HG02852 (cell line): ENCODE measurements around the gene CHST3.
"Not testable (repeated sequence)": the region's sequence is repeated elsewhere in the genome, so short reads cannot be mapped to it uniquely, and the experiment has no call there.

Source experiments
- ATAC-seq: cut with Tn5 transposase; IDR thresholded peaks from one replicate; pipeline ENCODE4 v1.9.1; 2021; ENCODE audit warnings: mild to moderate bottlenecking, moderate library complexity; ENCODE audit not compliant: unreplicated experiment

CHST3 gene

DNA sequence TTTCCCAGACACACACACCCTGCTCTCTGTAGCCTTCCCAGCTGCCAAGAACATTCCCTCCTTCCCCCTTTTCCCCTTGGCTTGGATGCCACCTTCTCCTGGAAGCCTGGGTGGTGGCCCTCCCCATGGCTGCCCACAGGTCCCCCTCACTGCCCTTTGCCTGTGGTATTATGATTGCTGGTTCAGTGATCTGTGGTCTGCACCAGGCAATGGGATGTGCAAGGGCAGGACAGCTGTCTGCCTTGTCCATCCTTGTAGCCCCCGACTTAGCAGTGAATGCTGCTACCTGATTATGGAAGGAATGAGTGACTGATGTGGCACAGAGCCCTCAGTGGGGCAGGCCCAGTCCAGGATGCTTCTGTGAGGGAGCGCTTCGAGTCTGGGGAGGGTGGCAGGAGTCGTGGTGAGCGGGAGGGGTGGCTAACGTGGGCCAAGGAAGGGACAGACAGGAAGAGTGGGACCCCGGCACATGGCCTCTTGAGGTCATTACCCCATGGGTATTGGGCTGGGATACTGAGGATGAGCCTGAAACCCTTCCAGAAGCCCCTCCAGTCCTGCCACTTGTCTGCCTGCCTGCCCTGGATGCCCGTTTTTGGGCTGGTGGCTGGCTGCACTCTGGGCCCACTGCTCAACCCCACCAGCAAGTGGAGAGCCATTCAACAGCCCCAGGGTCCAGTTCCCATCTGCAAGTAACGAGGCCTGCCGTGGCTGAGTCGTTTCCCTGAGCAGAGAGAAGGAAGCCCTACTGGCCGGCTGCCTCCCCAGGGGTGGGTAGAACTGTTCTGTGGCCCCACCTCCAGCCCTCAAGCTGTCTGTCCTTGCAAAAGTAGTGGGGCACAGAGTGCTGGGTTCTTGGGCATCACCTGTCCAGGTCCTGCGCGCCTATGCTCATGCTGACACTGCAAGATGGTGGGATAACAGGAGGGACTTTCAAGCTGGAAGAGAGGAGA is 8.8 kb downstream of the CHST3 start:
- no peak for ATAC-seq

DNA sequence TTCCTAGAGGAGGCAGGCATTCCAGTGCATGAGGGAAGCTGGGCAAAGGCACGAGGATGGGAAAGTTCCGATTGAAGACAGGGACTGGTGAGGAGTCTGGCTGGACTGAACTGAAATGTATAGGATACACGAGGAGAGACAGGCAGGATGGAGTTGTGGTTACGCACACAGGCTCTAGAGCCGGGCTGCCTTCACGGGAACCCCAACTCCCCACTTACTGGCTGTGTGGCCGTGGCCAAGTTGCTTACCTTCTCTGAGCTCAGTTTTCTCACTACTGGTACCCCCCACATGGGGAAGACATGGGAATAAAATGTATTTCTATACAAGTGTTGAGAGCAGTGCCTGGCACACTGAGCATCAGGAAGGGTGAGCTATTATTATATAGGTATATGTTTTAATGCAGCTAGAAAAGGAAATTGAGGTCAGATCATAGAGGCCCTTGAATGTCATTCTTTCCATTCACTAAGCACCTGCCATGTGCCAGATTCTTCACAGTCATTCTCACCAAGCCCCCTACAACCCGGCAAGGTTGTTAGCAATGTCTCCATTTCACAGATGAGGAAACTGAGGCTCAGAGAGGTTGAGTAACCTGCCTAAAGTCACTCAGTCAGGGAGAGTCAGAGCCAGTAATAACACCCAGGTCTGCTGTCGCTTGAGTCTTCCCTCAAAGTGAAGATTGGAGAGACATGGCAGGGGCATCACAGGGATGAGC is 9.7 kb downstream of the CHST3 start:
- ATAC-seq = no peak

DNA sequence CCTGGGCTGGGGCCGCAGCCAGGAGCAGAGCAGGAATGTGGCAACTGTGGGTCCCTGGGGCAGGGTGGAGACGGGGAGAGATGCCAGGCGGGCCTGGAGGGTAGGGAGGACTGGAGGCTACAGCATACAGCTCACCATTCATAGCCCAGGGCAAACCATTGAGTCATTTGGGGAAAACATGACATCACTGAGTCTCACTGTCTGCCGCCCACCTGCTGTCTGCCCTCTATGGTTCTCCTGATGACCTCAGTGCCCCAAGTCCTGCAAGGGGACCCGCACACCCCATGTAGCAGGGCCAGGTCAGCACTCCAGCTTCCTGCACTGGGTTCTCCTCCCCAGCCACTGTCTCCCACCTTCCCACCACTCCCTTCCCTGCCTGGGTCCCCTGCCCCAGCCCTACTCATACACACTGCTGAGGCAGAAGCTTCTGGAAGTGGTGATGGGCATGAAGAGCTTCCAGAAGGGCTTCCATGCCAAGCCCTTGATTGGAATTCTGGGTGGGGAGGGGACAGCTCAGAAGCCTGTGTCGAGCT is 10.4 kb downstream of the CHST3 start:
- no peak for ATAC-seq

DNA sequence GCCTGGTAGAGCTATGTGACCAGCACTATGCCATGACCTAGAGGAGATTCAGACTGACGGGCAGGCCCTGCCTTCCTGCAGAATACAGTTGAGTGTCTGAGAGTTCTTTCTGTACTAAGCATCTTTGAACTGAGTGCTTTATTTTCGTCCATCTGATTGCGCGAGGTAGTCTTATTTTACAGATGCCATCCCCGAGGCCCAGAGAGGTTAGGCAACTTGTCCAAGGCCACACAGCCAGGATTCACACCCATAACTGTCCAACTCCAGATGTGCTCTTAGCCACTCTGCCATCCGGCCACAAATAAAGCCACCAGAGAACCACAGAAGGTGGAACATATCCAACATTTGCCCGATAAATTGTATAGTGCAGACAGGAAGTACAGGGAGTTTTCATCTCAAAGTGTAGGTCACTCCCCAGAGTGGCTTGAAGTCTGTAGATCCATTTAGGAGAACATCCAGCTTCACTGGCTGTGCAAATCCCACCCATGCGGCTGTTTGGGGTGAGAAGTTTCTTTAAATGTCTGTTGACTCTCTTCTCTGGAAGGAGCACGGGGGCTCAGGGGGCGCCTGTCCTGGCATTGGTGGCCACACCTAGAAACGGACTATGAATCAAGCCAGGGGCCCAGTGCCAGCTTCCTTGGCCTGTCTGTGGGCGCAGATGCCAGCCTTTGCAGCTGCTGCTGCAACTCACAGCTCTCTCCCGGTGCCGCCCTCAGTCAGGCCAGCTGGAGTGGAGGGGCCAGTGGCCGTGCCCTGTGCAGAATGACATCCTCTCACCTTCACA is 11.1 kb downstream of the CHST3 start:
- no peak for ATAC-seq

DNA sequence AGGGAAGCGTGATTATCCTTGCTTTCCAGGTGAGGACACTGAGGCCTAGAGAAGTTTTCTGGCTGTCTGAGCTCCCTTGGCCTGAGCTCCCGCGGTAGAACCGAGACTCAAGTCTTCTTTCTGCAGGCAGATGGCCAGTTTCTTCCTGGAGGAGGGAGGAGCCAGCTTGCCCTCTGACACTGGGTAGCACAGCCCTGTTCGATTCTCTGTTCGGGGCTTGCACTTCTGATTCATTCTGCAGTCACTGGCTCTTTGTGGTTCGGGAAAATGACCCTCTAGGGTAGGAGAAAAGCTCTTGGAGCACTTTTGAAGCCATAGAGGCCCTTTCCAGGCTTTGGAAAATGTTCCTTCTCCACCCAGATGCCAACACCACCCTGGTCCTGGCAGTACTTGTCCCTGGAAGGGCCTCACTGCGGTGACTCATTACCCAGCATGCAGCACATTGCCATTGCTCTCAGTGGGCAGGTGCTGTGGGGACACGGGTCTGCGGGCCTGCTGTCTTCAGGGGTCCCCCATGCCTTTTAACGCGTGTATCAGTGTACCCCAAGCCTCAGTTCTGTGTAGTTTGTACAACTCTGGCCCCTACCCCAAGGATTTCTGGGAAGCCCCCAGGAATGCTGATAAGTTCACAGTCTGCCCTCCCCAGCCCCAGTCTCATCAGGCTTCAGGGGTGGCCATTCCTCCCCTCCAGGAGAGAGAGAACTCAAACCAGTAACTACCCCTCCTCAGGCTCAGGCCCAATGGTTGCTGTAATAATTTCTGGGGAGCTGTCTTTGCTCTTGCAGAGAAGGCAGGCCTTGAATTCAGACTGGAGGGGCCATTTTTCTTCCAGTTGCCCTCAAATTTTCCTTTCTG is 11.9 kb downstream of the CHST3 start:
- ATAC-seq = no peak

DNA sequence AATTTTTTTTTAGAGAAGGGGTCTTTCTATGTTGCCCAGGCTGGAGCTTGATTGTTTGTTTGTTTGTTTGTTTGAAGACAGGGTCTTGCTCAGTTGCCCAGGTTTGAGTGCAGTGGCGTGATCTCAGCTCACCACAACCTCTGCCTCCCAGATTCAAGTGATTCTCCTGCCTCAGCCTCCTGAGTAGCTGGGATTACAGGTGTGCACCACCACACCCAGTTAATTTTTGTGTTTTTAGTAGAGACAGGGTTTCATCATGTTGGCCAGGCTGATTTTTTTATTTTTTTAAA is 13.4 kb downstream of the CHST3 start:
- ATAC-seq = not testable (repeated sequence)

DNA sequence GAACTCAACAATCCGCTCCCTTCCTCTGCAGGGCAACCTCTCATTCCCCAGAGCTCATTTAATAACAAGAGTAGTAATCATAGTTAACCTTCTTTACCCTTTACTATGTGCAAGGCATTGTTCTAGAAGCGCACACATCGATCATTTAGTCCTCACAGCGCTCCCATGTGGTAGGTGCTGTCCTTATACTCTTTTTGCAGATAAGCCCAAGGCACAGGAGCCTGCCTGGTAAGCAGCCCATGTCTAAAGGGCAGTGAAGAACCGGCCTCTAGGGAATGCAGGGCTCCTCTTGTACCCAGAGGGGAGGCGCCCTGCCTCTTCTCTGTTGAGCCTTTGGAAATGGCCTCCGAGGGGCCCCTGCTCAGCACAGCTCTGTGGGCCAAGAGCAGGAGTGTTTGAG is 14.3 kb downstream of the CHST3 start:
- no peak for ATAC-seq

DNA sequence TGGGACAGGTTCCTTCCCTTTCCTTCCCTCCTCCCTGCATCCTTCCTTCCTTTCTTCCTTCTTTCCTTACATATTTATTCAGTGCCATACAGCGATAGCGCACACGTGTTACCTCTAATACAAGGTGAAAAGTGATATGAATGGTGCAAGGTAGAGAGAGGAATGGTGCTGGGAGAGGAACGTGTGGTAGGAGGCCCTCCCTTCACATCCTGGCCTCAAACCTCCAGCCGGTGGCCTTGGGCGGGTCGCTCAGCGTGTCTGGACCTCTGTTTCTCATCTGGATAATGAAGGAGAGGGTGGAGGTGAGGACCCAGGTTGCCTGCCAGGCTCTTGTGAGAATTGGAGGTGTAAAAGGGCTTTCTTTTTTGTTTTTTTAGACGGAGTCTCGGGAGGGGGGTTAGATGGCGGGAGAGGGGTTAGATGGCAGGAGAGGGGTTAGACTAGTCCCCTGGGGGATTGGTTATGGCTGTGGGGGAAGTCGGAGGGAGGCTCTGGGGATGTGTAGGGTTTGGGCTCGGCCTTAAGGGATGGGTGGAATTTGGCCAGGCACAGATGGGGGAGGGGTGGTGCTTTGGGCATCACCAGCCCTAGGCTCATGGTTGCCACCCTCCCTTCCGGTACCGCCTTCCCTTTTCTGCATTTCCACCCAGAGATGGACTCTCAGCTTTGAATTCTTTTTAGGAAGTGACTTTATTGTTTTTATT is 14.9 kb downstream of the CHST3 start:
- ATAC-seq = no peak

DNA sequence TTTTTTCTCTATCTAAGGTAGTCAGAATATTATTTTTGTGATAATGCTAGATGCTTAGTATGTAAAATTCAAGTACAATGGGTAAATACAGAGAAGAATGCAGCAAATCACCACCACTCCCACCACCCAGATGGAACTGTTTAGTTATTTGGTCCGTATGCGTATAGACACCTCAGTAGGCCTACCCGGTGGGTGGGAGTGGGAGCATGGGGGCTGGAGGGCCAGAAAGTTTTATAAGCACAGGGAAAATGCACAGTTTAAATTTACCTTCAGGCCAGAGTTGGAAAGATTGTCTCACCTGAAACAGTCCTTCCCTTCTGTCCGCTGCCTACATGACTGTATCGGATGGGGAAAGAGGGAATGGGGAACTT is 15.5 kb downstream of the CHST3 start:
- no peak for ATAC-seq

DNA sequence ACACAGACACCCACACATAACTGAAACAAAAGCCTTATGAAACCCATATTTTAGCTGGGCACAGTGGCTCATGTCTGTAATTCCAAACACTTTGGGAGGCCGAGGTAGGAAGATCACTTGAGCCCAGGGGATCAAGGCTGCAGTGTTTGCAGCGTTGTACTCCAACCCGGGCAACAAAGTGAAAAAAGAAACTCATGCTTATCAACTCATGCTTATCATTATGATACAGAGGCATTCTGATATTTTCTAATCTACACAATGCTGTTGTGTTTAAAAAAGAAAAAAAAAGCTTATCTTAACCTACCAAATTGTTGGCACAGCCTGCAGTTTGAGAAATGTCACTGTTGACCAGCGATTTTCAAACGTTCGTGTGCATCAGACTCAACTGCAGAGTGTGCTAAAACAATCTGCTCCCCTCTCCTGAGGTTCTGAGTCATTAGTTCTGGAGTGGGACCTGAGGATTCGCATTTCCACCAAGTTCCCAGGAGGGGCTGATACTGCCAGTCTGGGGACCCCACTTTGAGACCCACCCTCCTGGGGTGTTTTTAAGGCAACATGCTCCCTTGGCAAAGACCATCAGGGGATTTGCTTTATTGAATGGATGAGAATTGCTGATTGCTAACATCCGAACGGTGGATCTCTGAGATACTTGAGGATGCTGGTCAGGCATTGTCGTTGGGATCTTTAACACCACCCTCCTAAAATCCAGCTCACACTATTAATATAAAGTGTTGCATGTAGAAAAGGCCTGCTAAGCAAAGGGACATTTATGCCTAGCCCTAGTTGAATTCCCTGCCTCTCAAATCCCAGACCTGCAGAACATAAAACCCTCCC is 16.2 kb downstream of the CHST3 start:
- no peak for ATAC-seq

DNA sequence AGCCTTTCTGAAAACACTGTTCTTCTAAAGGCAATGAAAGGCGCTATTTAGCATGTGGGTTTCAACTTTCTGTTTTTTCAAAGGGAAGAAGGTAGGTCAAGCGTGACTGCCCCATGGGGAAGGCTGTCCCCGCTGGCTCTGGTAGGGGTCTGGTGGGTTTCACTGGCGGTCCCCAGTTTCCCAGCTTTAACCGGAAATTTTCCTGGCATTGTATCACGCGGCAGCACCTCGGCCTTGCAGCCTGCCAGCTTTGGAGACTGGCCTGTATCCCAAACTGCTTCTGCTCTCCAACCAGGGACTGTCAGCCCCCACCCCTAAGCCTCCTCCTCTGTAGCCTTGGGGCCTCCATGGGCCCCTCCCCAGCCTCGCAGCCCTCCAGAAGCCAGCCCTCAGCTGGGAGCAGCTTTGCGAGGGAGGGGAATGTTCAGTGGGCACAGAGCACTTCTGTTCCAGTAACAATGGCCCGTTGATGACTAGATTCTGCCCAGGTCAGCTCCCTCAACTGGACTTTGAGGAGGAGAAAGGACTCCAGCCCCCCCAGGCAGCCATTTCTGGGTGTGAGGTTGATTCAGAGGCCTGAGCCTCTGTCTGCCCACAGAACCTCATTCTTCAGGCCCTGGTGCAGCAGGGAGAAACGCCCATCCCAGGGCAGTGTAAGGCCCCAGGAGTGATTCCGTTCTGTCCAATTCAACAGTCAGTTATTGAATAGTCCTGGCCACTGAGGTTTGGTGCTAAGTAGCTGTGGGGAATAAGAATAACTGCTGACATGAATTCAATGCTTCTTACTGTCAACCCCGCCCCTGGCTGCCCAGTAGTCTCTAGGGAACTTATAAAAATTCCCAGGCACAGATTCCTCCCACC is 17.1 kb downstream of the CHST3 start:
- no peak for ATAC-seq

DNA sequence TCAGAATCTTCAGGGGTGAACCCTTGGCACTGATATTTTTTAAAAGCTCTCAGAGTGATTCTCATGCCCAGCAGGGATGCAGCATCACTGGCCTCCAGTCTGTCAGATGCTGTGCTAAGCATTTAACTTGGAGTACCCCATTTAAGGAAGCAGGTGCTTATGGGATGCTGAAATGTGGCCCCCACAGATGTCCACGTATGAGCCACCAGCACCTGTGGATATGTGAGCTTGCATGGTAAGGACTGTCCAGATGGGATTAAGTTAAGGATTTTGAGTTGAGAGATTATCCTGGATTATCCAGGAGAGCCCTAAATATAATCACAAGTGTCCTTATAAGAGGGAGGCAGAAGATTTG is 17.7 kb downstream of the CHST3 start:
- ATAC-seq = no peak

DNA sequence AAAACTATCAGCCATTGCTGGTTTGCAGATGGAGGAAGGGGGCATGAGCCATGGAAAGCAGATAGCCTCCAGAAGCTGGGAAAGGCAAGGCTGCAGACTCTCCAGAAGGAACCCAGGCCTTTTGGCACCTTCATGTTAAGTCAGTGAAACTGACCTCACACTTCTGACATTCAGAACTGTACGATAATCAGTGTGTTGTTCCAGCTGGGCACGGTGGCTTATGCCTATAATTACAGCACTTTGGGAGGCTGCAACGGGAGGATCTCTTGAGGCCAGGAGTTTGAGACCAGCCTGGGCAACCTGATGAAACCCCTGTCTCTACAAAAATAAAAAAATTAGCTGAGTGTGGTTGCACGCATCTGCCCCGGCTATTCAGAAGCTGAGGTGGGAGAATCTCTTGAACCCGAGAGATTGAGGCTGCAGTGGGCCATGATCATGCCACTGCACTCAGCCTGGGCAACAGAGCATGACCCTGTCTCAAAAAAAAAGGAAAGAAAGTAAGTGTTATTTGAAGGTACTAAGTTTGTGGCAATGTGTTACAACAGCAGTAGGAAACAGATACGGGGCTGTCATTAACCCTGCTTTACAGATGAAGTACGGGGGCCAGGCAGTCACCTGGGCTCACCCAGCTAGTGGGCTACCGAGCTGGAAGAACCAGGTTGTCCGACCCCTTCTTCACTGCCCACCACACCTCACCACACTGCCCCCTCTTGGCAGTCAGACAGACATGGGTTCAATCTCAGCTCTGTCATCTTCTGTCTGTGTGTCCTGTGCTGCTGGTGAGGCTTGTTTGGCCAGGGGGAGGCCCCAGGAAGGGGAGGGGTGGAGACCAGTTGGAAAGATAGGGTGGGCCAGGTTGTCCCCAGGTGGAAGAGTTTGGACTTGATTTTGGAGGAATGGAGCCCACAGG is 18.3 kb downstream of the CHST3 start:
- ATAC-seq = no peak

DNA sequence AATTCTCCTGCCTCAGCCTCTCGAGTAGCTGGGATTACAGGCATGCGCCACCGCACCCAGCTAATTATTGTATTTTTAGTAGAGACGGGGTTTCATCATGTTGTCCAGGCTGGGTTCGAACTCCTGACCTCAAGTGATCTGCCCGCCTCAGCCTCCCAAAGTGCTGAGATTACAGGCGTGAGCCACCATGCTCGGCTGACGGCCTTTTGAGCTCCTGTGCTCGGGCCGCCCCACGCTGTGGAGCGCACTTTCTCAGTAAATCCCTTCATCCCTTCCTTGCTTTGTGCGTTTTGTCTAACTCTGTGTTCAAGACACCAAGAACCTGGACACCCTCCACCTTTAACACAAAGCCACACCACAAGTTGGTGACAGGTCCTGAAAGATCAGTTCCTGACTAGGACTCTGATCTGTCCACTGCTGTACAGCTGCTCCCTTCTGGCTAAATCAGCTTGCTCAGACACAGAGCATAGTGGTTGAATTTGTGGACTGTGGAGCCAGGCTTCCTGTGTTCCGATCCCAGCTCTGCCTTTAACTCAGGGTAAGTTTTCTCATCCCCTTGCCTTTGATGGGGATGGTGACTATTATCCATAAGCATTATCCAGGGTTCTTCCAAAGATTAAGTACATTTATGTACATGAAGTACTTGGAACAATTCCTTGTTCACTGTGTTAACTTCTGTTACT is 20.1 kb downstream of the CHST3 start:
- ATAC-seq = no peak

DNA sequence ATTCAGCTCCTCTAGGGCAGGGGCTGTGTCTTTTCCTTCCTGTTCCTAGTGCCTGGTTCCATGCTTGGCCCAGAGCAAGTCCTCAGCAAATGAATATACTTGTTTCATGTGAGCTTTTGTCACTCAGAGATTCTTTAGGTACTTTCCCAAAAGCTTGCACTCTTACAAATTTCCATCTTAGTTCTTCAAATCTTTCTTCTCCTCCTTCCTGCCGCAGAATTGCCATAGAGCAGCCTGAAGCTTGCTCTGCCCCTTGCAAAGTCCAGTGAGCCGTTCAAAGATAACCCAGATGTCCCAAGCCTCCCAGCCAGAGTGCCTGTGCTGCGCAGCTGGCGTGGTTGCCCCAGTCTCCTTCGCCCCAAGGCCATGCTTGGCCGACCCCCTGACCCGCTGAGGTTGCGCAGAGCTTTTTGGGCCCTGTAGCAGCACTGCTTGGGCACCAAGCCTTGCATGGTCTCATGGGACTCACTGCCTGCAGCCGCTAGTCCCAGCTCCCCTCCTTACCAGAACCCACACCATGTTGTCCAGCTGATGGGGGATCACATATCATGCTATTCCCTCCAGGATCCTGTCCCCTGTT is 20.7 kb downstream of the CHST3 start:
- no peak for ATAC-seq

DNA sequence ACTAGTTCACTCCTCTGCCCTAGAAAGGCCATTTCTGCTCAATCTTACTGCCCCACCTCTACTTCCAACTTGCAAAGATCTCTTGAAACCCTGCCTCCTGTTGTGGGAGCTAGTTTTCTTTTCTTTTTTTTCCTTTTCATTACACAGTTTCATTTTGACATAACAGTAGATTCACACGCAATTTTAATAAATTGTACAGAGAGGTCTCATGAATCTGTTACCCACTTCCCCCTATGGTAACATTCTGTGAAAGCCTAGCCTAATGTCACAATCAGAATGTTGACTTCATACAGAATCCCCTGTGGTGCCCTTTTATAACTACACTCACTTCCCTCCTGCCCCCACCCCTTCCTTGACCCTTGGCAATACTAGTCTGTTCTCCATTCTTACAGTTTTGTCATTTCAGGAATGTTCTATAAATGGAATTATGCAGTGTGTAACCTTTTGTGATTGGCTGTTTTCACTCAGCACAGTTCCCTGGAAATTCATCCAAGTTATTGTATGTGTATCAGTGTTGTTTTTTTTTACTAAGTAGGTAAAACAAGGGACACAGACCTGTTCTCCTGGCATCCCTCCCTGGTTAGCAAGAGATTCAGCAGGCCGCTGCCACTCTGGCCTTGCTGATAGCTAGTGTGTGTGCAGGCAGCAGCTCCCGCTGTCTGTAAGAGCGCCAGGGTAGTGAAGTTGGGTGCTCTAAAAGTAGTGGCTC is 21.5 kb downstream of the CHST3 start:
- ATAC-seq = no peak
